ENCODE results near the gene MRPL48.

DNA sequence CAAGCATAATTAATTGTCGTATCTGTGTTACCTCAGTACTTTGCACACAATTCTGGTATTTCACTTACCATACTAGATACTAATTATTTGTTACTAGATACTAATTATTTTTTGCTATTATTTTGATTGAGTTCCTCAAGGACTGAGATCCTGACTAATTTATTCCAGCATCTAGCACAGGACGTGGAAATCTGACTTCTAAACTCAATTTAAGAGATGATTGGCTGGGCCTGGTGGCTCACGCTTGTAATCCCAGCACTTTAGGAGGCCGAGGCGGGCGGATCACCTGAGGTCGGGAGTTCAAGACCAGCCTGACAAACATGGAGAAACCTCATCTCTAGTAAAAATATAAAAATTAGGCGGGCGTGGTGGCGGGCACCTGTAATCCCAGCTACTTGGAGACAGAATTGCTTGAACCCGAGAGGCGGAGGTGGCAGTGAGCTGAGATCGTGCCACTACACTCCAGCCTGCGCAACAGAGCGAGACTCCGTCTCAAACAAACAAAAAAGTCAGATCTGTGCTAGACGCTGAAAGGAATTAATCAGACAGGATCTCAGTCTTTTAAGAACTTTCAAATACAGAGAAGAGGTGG, 527 bp upstream of the MRPL48 start:
- TF ChIP-seq SREBF2 (IDR thresholded peaks at IDR 0.05; ENCODE audit: low read length) (no peak), JUNB (IDR thresholded peaks at IDR 0.05) (no peak), NRF1 (conservative IDR thresholded peaks at IDR 0.05; ENCODE audit: low read depth, low read length) (no peak), RAD51 (IDR thresholded peaks at IDR 0.05) (no peak), KDM1A (IDR thresholded peaks at IDR 0.05; ENCODE audit: borderline replicate concordance) (no peak), FOXM1 (IDR thresholded peaks at IDR 0.05; ENCODE audit: low read depth, low read length) (no peak), REST (IDR thresholded peaks at IDR 0.05; ENCODE audit: low read depth, low read length) (no peak), EED (IDR thresholded peaks at IDR 0.05; ENCODE audit: low read depth) (no peak), ZNF592 (IDR thresholded peaks at IDR 0.05) (no peak), CREB1 (IDR thresholded peaks at IDR 0.05; ENCODE audit: low read depth) (no peak), POLR2A (IDR thresholded peaks at IDR 0.05; ENCODE audit: low read depth, low read length) (no peak)
- TF ChIP-seq, protein P1, sequence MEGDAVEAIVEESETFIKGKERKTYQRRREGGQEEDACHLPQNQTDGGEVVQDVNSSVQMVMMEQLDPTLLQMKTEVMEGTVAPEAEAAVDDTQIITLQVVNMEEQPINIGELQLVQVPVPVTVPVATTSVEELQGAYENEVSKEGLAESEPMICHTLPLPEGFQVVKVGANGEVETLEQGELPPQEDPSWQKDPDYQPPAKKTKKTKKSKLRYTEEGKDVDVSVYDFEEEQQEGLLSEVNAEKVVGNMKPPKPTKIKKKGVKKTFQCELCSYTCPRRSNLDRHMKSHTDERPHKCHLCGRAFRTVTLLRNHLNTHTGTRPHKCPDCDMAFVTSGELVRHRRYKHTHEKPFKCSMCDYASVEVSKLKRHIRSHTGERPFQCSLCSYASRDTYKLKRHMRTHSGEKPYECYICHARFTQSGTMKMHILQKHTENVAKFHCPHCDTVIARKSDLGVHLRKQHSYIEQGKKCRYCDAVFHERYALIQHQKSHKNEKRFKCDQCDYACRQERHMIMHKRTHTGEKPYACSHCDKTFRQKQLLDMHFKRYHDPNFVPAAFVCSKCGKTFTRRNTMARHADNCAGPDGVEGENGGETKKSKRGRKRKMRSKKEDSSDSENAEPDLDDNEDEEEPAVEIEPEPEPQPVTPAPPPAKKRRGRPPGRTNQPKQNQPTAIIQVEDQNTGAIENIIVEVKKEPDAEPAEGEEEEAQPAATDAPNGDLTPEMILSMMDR (IDR thresholded peaks at IDR 0.05 in 2 of 3, conservative IDR thresholded peaks at IDR 0.05 in 1 of 3; ENCODE audit: control insufficient read depth in 2 of 3, extremely low read depth in 1 of 3, insufficient read depth in 1 of 3, low read depth in 3 of 3, low read length in 3 of 3): no peak
